ENCODE data around the gene DMRT2. TPM values are rescaled to one million over a fixed set of nuclear protein-coding genes. Genes with fewer than 3 reads are reported as not detected.
A peak's percentile ranks its signal among the peaks of the same experiment; 100 is the strongest.

DMRT2 gene
- total and polyA plus RNA-seq, 4 donors: 0.03 TPM; not detected in 3

DNA sequence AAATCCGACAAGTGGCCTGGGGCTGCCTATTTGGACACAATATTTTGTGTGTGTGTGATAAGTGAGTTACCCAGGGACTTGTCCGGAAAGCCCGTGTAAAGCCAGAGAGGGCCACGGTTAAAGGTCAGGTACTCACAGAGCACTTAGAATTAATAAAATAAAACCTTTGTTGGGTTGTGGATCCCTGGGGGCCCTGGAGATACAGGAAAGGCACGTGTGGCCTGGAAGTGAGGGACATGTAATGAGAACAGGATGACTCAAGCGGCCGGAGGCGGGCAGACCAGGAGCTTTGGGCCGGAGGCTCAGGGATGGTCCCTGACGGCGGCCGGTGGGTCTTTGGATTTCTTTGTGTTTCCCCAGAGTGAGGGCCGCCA lies 1.0 kb downstream of the DMRT2 start:
- no peak overlapping the region for H3K9ac ChIP-seq (ENCODE audit: low read depth in 1 of 2, low read length in 2 of 2)
- peaks cover 9 to 36% (median 17%) of the 10 kb centered on the region in 4 donors for H3K27me3 ChIP-seq (ENCODE audit: control insufficient read depth in 4 of 4, insufficient read depth in 4 of 4, low read length in 3 of 4)
- H3K4me3 ChIP-seq (ENCODE audit: low read depth in 1 of 3, low read length in 3 of 3): peak overlapping the region in 1 of 3 donors; percentile 41
- no peak for TF ChIP-seq HNF4G (IDR thresholded peaks at IDR 0.05)
- TF ChIP-seq RAD21 (IDR thresholded peaks at IDR 0.05): no peak
- TF ChIP-seq TAF1 (conservative IDR thresholded peaks at IDR 0.05): no peak
- TF ChIP-seq, protein P1, sequence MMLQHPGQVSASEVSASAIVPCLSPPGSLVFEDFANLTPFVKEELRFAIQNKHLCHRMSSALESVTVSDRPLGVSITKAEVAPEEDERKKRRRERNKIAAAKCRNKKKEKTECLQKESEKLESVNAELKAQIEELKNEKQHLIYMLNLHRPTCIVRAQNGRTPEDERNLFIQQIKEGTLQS (IDR thresholded peaks at IDR 0.05): no peak
- no peak for TF ChIP-seq EGR1 (IDR thresholded peaks at IDR 0.05; ENCODE audit: low read depth in 2 of 2)
- TF ChIP-seq REST (IDR thresholded peaks at IDR 0.05): no peak
- no peak for TF ChIP-seq YY1 (IDR thresholded peaks at IDR 0.05)
- no peak for TF ChIP-seq JUND (IDR thresholded peaks at IDR 0.05)
- no peak for TF ChIP-seq FOXA1 (IDR thresholded peaks at IDR 0.05)
- TF ChIP-seq, protein P2, sequence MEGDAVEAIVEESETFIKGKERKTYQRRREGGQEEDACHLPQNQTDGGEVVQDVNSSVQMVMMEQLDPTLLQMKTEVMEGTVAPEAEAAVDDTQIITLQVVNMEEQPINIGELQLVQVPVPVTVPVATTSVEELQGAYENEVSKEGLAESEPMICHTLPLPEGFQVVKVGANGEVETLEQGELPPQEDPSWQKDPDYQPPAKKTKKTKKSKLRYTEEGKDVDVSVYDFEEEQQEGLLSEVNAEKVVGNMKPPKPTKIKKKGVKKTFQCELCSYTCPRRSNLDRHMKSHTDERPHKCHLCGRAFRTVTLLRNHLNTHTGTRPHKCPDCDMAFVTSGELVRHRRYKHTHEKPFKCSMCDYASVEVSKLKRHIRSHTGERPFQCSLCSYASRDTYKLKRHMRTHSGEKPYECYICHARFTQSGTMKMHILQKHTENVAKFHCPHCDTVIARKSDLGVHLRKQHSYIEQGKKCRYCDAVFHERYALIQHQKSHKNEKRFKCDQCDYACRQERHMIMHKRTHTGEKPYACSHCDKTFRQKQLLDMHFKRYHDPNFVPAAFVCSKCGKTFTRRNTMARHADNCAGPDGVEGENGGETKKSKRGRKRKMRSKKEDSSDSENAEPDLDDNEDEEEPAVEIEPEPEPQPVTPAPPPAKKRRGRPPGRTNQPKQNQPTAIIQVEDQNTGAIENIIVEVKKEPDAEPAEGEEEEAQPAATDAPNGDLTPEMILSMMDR (IDR thresholded peaks at IDR 0.05; ENCODE audit: low read depth, low read length, missing input control): no peak
- TF ChIP-seq, protein P3, sequence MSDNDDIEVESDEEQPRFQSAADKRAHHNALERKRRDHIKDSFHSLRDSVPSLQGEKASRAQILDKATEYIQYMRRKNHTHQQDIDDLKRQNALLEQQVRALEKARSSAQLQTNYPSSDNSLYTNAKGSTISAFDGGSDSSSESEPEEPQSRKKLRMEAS (IDR thresholded peaks at IDR 0.05): no peak
- TF ChIP-seq SP1 (IDR thresholded peaks at IDR 0.05): no peak
- no peak for TF ChIP-seq GABPA (IDR thresholded peaks at IDR 0.05 in 1 of 2, conservative IDR thresholded peaks at IDR 0.05 in 1 of 2)
- TF ChIP-seq FOXA2 (IDR thresholded peaks at IDR 0.05): no peak
- no peak for TF ChIP-seq RXRA (IDR thresholded peaks at IDR 0.05)
- WGBS: 25% methylated on average over 13 of the region's 13 CpGs
- DNase-seq (ENCODE audit: low spot score): no peak
- no peaks in the 10 kb centered on the region for H3K36me3 ChIP-seq (ENCODE audit: control insufficient read depth in 4 of 4, insufficient read depth in 3 of 4, low read depth in 1 of 4, low read length in 3 of 4)
- no peak overlapping the region for H3K27ac ChIP-seq (ENCODE audit: low read depth in 1 of 2, low read length in 2 of 2)
- no peaks in the 10 kb centered on the region for H3K9me3 ChIP-seq (ENCODE audit: control insufficient read depth in 4 of 4, low read length in 3 of 4)
- peaks cover 18 to 41% (median 31%) of the 10 kb centered on the region in 4 donors for H3K4me1 ChIP-seq (ENCODE audit: control insufficient read depth in 4 of 4, insufficient read depth in 4 of 4, low read length in 3 of 4)

- H3K9me3 ChIP-seq (ENCODE audit: control insufficient read depth in 4 of 4, low read length in 3 of 4): no peaks in the 10 kb centered on the region
- H3K4me3 ChIP-seq (ENCODE audit: low read depth in 1 of 3, low read length in 3 of 3): peak overlapping the region in 1 of 3 donors; percentile 41
- H3K9ac ChIP-seq (ENCODE audit: low read depth in 1 of 2, low read length in 2 of 2): no peak overlapping the region
- H3K27ac ChIP-seq (ENCODE audit: low read depth in 1 of 2, low read length in 2 of 2): no peak overlapping the region
- WGBS: 2% methylated on average over 90 of the region's 90 CpGs
- no peak for TF ChIP-seq FOXA1 (IDR thresholded peaks at IDR 0.05)
- TF ChIP-seq, protein P2 (IDR thresholded peaks at IDR 0.05; ENCODE audit: low read depth, low read length, missing input control): no peak
- TF ChIP-seq HNF4A (conservative IDR thresholded peaks at IDR 0.05): no peak
- no peak for TF ChIP-seq EGR1 (IDR thresholded peaks at IDR 0.05; ENCODE audit: low read depth in 2 of 2)
- TF ChIP-seq YY1 (IDR thresholded peaks at IDR 0.05): no peak
- TF ChIP-seq RAD21 (IDR thresholded peaks at IDR 0.05): peak in 1 of 2 donors; percentile 16
- no peaks in the 10 kb centered on the region for H3K36me3 ChIP-seq (ENCODE audit: control insufficient read depth in 4 of 4, insufficient read depth in 3 of 4, low read depth in 1 of 4, low read length in 3 of 4)
- DNase-seq (ENCODE audit: low spot score): no peak
- H3K27me3 ChIP-seq (ENCODE audit: control insufficient read depth in 4 of 4, insufficient read depth in 4 of 4, low read length in 3 of 4): peaks cover 9 to 32% (median 19%) of the 10 kb centered on the region in 4 donors
- peaks cover 18 to 41% (median 31%) of the 10 kb centered on the region in 4 donors for H3K4me1 ChIP-seq (ENCODE audit: control insufficient read depth in 4 of 4, insufficient read depth in 4 of 4, low read length in 3 of 4)
These were observed 1.6 kb downstream of the DMRT2 start for GRCh38 chr9:1051584-1052275.
